ENCODE data around the gene AP2B1.

DNA sequence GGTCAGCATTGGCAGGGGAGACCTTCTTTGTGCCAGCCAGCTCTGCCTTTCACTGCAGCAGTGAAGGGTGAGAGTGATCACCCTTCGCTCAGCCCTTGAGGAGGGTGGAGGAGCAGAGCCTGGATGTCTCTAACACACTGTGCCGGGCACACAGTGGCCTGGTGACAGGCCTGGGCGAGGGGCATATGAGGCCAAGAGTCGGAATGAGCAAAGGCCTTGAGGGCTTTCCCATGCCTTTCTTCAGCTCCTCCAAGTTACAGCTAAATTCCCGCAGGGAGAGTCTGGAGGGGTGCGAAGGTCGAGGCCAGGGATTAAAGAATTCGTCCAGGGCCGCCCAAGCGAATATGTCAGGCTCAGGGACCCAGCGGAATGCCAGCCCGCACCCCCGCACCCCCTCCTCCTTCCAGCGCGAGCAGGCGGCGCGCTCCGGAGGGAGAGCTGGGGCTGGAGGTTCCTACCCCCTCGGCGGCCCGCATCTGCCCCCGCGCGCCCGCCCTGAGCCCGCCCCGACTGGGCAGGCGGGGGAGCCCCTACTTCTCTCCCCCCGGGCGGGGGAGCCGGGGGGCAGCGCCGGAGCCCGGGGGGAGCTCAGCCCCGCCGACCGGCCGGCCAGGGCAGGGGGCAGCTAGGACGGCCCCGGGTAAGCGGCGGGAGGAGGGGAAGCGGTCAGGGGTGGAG, 144.3 kb downstream of the AP2B1 start, which contains the start of gene RASL10B:
- TF ChIP-seq, protein P1, sequence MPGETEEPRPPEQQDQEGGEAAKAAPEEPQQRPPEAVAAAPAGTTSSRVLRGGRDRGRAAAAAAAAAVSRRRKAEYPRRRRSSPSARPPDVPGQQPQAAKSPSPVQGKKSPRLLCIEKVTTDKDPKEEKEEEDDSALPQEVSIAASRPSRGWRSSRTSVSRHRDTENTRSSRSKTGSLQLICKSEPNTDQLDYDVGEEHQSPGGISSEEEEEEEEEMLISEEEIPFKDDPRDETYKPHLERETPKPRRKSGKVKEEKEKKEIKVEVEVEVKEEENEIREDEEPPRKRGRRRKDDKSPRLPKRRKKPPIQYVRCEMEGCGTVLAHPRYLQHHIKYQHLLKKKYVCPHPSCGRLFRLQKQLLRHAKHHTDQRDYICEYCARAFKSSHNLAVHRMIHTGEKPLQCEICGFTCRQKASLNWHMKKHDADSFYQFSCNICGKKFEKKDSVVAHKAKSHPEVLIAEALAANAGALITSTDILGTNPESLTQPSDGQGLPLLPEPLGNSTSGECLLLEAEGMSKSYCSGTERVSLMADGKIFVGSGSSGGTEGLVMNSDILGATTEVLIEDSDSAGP (CRISPR knock-in tag; IDR thresholded peaks at IDR 0.05) = no peak
- TF ChIP-seq TAL1 (IDR thresholded peaks at IDR 0.05) (no peak), RAD51 (IDR thresholded peaks at IDR 0.05; ENCODE audit: borderline replicate concordance, low read depth) (no peak), CEBPB (tag; IDR thresholded peaks at IDR 0.05) (no peak), SIN3A (IDR thresholded peaks at IDR 0.05; ENCODE audit: borderline replicate concordance in 2 of 2, control insufficient read depth in 1 of 2, low read depth in 2 of 2, low read length in 2 of 2) (no peak), NR3C1 (CRISPR knock-in tag; IDR thresholded peaks at IDR 0.05) (no peak), SPI1 (IDR thresholded peaks at IDR 0.05; ENCODE audit: borderline replicate concordance, low read depth, low read length) (no peak), POLR2A (conservative IDR thresholded peaks at IDR 0.05) (no peak), CAMTA2 (CRISPR knock-in tag; conservative IDR thresholded peaks at IDR 0.05) (no peak)
- TF ChIP-seq, protein P2, sequence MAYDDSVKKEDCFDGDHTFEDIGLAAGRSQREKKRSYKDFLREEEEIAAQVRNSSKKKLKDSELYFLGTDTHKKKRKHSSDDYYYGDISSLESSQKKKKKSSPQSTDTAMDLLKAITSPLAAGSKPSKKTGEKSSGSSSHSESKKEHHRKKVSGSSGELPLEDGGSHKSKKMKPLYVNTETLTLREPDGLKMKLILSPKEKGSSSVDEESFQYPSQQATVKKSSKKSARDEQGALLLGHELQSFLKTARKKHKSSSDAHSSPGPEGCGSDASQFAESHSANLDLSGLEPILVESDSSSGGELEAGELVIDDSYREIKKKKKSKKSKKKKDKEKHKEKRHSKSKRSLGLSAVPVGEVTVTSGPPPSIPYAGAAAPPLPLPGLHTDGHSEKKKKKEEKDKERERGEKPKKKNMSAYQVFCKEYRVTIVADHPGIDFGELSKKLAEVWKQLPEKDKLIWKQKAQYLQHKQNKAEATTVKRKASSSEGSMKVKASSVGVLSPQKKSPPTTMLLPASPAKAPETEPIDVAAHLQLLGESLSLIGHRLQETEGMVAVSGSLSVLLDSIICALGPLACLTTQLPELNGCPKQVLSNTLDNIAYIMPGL (CRISPR knock-in tag; IDR thresholded peaks at IDR 0.05) = no peak
- TF ChIP-seq, protein P3, sequence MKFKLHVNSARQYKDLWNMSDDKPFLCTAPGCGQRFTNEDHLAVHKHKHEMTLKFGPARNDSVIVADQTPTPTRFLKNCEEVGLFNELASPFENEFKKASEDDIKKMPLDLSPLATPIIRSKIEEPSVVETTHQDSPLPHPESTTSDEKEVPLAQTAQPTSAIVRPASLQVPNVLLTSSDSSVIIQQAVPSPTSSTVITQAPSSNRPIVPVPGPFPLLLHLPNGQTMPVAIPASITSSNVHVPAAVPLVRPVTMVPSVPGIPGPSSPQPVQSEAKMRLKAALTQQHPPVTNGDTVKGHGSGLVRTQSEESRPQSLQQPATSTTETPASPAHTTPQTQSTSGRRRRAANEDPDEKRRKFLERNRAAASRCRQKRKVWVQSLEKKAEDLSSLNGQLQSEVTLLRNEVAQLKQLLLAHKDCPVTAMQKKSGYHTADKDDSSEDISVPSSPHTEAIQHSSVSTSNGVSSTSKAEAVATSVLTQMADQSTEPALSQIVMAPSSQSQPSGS (CRISPR knock-in tag; IDR thresholded peaks at IDR 0.05) = no peak

Data from K562 (cell line).